Hippocampal formation (tissue), 2 donors: Measurements from ENCODE around the gene FARSB.
"Not testable (repeated sequence)": the region's sequence is repeated elsewhere in the genome, so short reads cannot be mapped to it uniquely, and the experiment has no call there.

Experiments
- DNase-seq, 2 donors: peaks; one replicate each; lab custom pipeline; 2025; lab: John Stamatoyannopoulos, UW

The FARSB gene

DNA sequence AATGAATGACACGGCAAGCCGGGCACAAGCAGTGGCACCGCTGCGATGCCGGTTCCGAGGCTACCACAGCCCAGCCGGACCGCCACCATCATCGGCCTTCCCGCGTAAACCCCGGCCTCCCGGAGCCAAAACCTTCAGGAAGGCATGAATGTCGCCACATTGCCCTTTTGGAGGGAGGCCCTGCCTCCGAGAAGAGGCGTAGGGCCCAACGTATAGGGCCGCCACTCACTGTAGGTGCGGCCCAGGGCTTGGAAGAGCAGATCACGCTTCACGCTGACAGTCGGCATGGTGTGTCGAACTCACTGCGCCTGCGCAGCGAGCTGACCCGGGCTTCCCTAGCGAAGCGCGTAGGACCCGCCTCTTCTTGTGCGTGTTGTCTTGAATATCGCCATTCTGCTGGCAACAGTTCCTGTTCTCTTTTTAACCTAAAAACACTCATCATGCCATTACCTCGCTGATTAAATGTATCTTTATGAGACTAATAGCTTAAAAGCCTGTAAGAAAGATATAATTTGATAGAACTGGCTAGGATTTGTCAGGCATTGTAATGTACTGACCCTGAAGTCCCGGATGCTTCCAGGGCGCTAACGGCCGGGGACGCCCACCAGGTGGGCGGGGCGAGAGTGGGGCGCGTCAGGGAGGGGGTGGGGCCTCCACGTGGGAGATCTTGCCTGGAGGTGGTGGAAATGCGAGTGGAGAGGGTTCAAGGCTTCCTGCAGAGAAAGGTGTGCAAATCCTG is at the start of gene FARSB:
Gene FARSB (minus strand): TSS at position 306 of the 739 bp plus-strand sequence. CDS start 19 bp downstream, at position 287.
- peak; percentile 88 to 93 for DNase-seq

DNA sequence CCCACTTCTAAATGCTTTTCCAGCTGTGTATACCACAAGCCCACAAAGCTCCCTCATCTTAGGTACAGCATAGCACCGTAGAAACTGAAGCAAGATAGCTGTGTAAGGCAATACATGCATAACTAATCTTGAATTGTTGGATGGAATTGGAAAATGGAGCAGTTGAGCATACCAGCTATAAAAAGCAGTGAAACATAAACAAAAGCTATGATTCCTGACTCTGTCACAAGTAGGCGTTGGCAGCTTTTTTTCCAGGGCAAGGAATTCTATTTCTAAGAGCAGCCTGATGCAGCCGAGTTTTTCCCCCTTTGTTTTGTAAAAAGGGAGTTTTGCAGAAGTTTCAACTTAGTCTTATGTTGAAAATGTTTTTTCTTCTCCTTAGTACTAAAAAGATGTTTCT is 48.0 kb upstream of the FARSB start:
- DNase-seq, result no peak

DNA sequence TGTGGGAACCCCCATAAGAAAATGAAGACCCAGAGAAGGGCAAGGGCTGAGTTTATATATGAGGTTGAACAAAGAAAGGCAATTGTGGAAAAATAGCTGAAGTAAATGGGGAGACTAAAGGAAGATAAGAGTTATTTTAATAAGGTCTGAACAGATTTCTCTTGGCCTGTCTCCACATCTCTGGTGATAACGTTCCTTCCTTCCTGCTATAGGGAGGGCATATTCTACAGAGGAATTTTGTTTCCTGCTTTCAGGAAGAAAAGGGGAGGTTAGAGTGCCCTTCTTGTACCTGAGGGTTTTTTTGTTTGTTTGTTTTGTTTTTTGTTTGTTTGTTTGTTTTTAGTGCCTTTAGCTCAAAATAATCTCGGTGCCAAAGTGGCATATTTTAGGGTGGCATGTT is 47.2 kb upstream of the FARSB start:
- DNase-seq, result no peak

DNA sequence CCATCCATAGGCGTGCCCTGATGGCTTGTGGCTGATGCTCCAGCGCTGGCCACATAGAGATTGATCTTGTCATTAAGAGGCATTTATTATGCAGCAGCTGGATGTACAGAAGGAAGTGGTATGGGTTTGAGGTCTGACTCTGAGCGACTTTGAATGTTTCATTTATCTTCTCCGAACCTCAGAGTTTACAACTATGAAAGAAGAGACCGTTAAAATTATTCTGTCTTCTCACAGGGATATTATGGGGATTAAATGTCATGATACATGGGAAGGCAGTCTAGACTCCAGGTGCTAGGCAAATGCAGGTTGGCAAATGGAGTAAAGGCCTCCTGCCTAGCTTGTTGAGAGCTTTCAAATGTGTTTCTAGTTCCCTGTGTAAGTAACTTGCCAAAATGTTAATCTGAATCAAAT is 45.8 kb upstream of the FARSB start:
- no peak for DNase-seq

DNA sequence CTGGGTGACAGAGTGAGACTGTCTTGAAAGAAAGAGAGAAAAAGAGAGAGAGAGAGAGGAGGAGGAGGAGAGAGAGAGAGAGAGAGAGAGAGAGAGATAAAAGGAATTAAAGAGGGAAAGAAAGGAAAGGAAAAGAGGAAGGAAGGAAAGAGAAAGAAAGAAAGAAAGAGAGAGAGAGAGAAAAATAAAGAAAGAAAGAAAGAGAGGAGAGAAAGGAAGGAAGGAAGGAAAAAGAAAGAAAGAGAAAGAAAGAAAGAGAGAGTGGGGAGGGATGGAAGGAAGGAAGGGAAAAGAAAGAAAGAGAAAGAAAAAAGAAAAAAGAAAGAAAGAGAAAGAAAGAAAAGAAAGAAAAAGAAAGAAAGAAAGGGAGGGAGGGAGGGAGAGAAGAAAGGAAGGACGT is 45.3 kb upstream of the FARSB start:
- DNase-seq, result no peak

DNA sequence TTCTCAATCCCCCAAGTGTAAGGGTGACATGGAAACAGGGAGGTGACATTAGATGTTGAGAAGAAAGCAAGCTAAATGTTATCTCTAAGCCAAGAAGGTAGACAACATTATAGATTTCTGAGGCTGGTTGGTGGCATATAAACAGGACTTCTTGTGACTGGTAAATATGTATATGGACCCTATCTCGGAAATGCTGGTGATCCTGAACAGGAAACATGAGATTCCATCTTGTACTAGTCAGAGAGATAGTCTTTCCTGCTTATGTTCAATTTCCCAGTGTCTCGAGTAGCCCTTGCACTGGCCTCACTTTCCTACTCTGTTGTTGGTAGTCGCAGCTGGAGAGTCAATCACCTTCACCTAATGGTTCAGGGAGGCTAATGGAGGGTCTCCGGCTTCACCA is 42.4 kb upstream of the FARSB start:
- DNase-seq, result no peak

DNA sequence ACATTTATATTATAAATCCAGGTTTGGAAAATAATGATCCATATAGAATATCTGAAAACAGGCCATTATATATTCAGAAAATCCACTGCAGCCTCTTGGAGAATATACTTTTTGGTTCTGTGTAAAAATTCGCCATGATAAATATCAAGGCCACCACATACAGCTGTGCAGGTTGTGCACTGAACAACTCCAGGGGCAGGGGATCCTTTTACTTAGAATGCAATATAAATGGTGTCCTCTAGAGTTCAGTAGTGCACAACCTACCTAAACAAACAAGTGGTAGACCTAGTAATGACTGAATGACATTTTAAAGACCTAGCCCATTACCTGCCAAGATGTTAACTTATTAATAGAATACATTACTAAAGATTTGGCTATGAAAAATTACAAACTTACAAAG is 37.9 kb upstream of the FARSB start:
- DNase-seq, result no peak

DNA sequence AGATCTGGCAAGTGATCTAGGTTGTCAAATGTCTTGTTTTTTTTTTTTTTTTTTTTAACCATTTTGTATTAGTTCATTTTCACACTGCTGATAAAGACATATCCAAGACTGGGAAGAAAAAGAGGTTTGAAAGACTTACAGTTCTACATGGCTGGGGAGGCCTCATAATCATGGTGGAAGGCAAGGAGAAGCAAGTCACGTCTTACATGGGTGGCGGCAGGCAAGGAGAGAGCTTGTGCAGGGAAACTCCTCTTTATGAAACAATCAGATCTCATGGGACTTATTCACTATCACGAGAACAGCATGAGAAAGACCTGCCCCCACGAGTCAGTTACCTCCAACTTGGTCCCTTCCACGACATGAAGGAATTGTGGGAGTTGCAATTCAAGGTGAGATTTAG is 37.5 kb upstream of the FARSB start:
- DNase-seq, result not testable (repeated sequence)

DNA sequence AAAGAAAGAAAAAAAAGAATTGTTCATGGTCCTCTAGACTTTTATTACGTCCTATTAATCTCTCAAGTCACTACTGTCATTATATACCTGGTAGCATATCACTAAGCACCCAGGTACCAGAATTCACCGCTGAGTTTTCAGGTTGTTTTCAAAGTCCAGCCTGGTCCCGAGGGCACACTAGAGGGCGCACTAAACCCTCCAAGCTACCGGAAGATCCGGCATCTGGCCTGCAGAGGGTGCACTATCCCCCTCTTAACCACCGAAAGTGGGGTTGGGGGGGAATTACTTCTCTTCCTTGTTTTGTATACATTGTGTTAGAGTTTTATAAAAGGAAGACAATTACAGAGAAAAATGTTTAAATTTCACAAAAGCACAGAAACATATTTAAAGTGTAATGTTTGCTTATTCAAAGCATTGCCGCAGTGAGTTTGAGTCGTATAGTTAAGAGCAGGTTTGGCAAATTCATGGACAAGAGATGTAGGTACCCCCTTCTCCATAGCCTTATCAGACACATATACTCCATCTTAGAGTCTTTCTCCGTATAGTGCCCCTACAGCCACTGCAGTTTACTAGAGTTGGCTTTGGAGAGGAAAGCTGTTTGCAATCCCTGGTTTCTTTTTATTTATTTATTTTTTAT is 34.8 kb upstream of the FARSB start:
- DNase-seq, result peak; percentile 54 to 62

DNA sequence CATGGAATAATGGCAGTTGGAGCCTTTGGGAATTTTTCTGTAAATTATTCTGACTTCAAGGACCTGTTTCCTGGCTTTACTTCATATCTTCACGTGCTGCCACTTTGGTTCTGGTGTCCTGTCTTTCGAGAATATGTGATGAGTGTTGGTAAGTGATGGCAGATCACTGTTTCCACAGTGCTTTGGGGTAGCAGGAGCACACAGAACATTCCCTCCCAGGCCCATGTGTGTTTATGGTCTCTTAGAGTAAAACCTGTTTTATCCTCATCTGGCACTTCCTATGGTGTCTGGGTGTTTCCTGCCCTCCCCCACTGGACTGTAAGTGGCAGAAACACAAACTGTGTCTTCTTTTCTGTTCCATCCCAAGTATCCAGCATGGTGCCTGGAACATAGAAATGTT is 33.4 kb upstream of the FARSB start:
- DNase-seq, result no peak

DNA sequence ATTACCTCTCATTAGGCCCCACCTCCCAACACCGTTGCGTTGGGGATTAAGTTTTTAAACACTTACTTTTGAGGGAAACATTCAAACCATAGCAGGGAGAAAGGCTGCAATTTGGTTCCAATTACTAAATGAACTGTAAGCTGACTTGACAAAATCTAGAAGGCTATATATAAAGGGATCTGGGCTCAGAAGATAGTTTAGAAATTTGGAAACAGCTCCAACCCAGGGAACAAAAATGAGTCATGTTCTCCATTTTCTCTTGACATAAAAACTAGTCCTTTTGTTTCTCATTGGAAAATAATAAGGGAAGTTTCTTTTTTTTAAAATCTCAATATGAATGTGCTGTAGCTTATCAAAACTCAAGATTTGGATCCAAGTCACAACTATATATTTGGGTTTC is 33.0 kb upstream of the FARSB start:
- DNase-seq, result peak in 1 of 2 donors; percentile 12

DNA sequence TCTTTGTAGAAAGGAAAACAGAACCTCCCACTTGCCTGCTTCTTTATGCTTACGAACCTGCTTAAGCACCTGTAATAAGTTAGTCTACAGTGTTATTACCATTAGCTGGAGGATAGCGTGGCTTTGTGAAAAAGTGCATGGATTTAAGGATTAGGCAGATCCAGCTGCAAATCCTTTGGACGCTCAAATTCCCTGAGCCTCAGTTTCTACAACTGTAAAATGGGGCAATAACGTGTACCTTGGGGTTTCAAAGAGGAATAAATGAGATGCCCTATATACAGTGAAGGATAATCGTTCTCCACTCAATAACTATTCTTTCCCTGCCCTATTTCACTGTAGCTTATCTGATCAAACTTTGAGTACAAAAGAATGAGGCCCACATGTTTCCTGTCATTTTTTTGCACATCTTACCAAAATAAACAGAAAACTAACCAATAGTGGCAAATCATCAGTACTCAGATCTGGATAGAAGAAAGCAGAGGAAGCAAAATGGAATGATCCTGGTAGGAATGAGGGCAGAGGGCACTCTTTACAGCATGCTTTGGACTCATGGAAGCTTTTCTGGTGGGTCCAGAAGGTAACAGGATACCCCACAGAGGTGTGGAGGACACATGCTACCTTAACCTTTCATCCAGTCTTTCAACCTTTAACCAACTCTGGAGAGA is 30.3 kb upstream of the FARSB start:
- DNase-seq, result no peak

DNA sequence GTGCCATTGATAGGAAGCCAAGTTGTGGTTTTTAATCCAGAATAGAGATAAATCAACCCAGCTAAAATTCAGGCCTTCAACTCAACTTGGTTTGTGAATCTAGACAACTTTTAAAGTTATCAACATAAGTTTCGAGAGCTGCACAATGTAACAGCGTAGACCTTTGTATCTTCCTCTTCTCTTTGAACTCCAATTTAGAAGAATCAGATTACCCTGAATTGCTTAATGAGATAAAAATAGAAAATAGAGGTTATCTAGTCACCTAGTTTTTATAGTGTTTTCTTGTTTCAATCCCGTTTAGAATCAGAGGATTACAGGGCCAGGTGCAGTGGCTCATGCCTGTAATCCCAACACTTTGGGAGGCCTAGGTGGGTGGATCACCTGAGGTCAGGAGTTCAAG is 27.9 kb upstream of the FARSB start:
- DNase-seq, result no peak

DNA sequence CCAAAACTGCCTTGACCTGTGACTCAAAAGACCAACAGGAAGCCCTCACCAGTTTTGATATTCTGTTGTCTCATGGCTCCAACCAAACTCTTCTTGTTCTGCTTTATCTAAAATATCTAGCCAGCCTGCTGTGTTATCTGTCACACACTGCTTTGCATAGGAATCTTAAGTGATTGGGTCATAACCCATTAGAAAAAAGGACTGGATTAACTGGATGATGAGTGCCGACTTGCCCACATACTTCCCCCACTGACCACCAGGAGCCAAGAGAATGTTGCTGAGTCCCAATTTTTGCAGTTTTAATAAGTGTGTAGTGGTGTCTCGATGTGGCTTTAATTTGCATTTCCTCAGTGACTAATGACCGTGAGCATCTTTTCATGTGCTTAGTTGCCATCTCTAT is 22.1 kb upstream of the FARSB start:
- DNase-seq, result no peak

DNA sequence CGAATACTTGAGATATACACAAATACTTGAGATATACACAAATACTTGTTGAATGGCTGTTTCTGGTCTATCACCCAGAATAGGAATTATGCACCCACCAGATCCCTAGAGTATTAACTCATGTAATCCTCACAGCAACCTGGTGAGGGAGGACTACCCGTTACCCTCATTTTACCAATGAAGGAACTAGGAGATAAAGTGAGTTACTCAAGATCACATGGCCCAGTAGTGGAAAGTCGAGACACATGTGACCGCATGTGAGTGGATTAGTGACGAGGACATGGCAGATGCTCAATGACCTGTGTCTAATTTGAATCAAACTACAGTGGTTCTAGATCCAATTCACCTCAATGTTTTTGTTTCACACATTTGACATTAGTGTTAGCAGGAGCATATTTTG is 18.0 kb upstream of the FARSB start:
- no peak for DNase-seq

DNA sequence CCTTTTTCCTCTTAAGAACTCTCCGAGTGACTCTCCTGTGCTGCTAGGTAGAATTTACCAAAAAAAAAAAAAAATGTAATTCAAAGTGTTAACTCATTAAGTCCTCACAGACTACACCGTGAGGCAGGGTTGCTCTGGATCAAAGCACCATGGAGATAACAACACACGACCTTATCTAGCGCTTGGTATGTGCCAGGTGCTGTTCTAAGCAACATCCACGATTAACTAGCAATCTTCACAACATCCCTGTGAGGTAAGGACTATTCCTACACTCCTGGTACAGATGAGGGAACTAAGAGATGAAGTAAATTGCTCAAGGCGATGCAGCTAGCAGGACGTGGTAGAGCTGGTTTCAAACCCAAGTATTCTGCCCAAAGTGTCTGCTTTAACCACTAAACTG is 17.4 kb upstream of the FARSB start:
- DNase-seq, result no peak

DNA sequence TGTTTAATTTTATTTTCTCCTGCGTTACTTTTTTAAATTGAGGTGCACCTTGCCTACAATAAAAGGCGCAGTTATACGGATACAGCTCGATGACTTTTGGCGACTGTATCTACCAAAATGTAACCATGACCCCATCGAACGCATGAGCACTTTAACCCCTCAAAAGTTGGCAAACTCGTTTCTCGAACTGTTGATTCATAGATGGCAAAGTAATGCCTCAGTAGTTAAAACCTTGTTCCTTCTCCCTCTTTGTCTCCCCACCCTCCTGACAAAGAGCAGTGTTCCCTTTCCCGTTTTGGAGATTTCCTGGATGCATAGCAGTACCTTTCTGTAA is 16.1 kb upstream of the FARSB start:
- no peak for DNase-seq

DNA sequence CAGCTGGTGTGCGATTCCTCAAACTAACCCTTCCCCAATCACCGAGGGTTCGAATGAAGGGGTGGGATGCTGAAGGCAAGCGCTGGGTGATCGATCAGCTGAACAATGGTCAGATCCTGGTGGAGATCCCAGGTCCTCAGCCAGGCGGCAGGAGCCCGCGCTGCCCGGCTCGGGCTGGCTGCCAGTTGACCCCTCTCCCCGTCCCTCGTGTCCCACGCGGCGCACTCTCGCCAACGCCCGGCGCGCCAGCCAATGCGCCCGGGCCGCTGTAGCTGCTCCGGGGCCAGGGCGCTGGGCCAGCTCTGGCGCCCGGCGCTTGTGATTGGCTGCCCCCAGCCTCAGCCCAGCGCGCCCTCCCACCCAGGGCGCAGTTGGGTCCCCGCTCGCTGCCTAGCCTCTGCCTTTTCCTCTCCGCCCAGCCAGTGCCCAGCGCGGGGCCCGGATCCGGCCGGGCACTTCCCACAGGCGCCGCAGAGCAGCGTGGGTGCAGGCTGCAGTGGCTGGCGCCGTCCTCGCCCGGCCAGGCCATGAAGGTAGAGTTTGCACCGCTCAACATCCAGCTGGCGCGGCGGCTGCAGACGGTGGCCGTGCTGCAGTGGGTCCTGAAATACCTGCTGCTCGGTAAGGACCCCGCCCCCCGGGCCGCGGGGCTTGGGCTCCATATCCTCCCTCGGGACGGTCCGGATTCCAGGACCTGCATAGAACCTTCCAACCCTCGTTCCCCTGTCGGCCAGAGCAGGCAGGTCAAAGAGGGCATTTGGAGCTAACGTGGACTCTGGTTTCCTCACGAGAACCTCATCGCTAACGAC is 15.6 kb upstream of the FARSB start, which contains the start of gene MOGAT1:
Gene MOGAT1 (plus strand): TSS at position 400 of the 809 bp plus-strand sequence. CDS start 128 bp downstream, at position 528.
- DNase-seq, result peak; percentile 33

DNA sequence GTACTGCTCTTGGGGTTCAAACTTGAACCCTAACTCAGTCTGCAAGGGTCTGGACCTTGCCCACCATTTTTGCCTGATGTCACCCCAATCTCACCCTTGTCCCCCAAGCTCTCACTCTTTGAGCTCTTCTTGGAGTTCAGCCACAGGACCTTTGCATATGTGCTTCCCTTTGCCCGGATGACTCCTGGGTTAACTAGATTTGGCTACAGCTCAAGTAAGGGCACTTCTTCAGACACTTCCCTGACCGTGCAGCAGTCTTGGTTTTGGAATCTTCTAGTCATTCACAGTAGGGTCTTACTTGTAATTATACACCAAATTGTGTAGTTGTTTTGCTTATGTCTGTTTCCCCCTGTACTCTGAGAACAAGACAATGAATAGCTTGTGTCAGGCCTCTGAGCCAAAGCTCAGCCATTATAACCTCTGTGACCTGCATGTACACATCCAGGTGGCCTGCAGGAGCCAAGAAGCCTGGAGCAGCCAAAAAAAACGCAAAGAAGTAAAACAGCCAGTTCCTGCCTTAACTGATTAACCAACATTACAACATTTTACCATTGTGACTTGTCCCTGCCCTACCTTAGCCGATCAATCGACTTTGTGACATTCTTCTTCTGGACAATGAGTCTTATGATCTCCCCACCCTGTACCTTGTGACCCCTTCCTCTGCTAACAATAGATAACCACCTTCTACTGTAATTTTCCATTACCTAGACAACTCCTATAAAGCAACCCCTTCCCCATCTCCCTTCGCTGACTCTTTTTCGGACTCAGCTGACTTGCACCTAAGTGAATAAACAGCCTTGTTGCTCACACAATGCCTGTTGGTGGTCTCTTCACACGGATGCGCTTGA is 14.5 kb upstream of the FARSB start:
- DNase-seq, result no peak

DNA sequence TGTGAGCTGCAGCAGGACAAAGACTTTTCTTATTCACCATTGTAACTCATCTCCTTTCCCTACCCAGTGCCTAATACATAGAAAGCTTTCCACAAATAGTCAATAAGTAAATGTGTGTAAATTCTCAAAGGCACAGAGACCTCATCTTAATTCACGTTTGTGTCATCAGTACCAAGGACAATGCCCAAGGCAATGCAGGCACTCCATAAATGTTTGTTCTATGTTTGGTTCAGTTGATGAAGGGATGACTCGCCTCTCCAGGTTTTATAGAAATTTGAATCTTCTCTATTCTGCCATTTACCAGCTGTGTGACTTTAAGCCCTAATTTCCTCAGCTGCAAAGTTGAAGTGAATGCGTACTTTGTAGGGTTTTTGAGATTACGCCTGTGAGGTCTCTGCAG is 13.5 kb upstream of the FARSB start:
- DNase-seq, result no peak

DNA sequence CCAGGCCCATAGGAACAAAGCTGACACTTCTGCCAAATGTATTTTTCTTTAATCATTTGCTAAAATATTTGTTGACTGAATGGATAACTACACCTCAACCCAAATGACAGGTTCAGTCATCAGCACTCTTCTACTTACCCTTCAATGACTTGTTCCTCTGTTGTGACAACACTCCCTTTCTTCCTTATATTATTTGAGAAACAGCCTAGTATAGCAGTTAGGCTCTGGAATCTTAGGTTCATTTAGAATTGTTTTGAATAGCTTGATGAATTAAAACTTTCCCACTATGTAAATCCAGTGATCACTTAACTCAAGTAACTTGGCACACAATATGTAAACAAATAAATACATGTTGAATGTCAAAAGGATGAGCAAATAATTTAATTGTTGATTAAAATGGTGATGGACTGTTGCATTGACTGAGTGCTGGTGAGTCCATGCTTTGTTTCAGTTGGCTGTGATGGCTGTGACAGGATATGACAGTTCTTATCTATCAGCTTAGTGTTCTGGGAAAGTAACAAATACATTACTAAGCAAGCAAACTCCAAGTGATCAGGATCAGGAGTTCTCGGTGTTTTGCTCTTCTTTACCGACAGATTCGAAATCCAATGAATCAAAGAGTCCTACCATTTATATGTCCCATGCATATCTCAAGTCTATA is 12.7 kb upstream of the FARSB start:
- DNase-seq, result no peak
